Testis (tissue), 2 donors: ENCODE data around the gene MYADML2.

ENCODE experiments used
- POLR2A ChIP-seq: fragments of 450-650 bp; IDR thresholded peaks from one replicate; pipeline ENCODE4 v1.6.1; 2017; ENCODE audit warnings: antibody characterized with exemption, mild to moderate bottlenecking, moderate library complexity
- TF ChIP-seq, protein P1 (sequence below), 3 experiments: fragments of 450-650 bp in 2 of 3; fragments of 200-600 bp in 1 of 3; sonication (generic) in 1 of 3; IDR thresholded peaks; one replicate each; pipeline ENCODE4 v1.5.1; 2016 to 2019; ENCODE audit warnings: antibody characterized with exemption in 3 of 3, mild to moderate bottlenecking in 2 of 3, moderate library complexity in 1 of 3

DNA sequence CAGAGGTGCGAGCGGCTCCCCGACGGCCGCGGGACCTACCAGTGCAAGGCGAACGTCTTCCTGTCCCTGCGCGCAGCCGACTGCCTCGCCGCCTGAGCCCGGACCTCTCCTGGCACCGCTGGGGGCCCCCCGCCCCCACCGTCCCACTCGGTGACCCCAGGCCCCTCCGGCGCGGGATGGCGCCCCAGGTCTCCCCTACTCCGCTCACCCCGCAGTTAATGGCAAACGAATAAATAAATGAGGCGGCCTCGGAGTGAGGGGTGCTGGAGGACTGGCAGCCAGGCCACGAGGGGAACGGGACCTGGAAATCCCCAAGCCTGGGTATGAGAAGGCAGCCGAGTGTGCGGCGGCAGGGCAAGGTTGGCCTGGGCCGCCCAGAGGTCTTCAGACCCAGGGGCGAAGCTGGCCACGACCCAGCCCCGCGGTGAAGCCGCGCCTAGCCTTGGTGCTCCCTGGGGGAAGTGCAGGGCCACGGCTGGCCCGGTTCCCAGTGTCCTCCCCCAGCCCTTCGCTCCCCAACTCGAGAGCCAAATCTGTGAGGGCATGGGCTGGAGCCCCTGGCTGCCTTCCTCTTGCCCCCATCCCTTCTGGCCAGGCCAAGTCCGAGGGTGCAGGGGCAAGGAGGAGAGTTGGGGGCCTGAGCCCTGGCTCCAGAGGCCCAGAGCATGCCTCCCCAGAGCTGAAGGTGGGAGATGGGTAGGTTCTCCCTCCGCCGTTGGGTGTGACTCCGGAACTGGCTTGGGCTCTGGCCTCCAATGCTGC, 44.2 kb downstream of the MYADML2 start:
- TF ChIP-seq POLR2A = no peak
- TF ChIP-seq, protein P1, sequence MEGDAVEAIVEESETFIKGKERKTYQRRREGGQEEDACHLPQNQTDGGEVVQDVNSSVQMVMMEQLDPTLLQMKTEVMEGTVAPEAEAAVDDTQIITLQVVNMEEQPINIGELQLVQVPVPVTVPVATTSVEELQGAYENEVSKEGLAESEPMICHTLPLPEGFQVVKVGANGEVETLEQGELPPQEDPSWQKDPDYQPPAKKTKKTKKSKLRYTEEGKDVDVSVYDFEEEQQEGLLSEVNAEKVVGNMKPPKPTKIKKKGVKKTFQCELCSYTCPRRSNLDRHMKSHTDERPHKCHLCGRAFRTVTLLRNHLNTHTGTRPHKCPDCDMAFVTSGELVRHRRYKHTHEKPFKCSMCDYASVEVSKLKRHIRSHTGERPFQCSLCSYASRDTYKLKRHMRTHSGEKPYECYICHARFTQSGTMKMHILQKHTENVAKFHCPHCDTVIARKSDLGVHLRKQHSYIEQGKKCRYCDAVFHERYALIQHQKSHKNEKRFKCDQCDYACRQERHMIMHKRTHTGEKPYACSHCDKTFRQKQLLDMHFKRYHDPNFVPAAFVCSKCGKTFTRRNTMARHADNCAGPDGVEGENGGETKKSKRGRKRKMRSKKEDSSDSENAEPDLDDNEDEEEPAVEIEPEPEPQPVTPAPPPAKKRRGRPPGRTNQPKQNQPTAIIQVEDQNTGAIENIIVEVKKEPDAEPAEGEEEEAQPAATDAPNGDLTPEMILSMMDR (IDR thresholded peaks at IDR 0.05) = no peak
